Fibroblast of lung (primary cell): Measurements from ENCODE around the gene VKORC1L1.

ENCODE experiments used
- CTCF ChIP-seq, 2 donors: IDR thresholded peaks in 1 of 2; conservative IDR thresholded peaks in 1 of 2; 1 replicate in 1 of 2; 2 replicates in 1 of 2; pipeline ENCODE4 v1.5.1; 2011 to 2012; ENCODE audit warnings: low read length in 2 of 2, control low read depth in 1 of 2, inconsistent platforms in 1 of 2, low read depth in 1 of 2, mild to moderate bottlenecking in 1 of 2
- EZH2 ChIP-seq: IDR thresholded peaks from 2 replicates; pipeline ENCODE4 v1.5.1; 2012; ENCODE audit warnings: low read length, control low read depth, mild to moderate bottlenecking; ENCODE audit errors: missing control alignments

- no peak for TF ChIP-seq CTCF (conservative IDR thresholded peaks at IDR 0.05 in 1 of 2, IDR thresholded peaks at IDR 0.05 in 1 of 2; ENCODE audit: low read depth in 1 of 2, low read length in 2 of 2)
- no peak for TF ChIP-seq EZH2
These were observed 64.4 kb downstream of the VKORC1L1 start for GRCh38 chr7:65937296-65937695.
